Hepatocyte (in vitro differentiated cells): ENCODE measurements around the gene DENND1A.

Experiments
- CTCF ChIP-seq: fragments of 200-600 bp; sonication (generic); IDR thresholded peaks from 2 replicates; pipeline ENCODE4 v1.5.1; 2016; ENCODE audit warnings: antibody characterized with exemption, mild to moderate bottlenecking; ENCODE audit not compliant: poor library complexity
- EZH2 ChIP-seq: fragments of 200-600 bp; sonication (generic); IDR thresholded peaks from 2 replicates; pipeline ENCODE4 v1.6.1; 2016; ENCODE audit warnings: antibody characterized with exemption, mild to moderate bottlenecking, borderline replicate concordance

GRCh38 chr9:123523001-123523400 lies 406.9 kb downstream of the DENND1A start:
- TF ChIP-seq EZH2 (no peak), CTCF (no peak)
